ENCODE data around the gene FTCD.

FTCD gene

GRCh38 chr21:46087641-46088040 lies 67.7 kb downstream of the FTCD start:
- DNase-seq (ENCODE audit: low spot score), result no peak
- no peak for TF ChIP-seq CTCF (IDR thresholded peaks at IDR 0.05; ENCODE audit: extremely low read depth, insufficient read depth, missing control alignments)
- in situ Hi-C loops (cut with MboI; ENCODE audit: low pct_unique_long_range_greater_than_20kb, low sequenced_read_pairs, unreplicated experiment), result no loop called here
